ENCODE data around the gene SKI. TPM values are rescaled to one million over a fixed set of nuclear protein-coding genes. Genes with fewer than 3 reads are reported as not detected.

Gene SKI
- total and polyA plus RNA-seq, 2 of the 8 experiments (the other 6 are each of a cell fraction or from before 2014, with no cell fraction given): 8.3 to 87.6 TPM

GRCh38 chr1:2194898-2195673, 33.0 kb upstream of the SKI start (continued):
- TF ChIP-seq ATF3 (IDR thresholded peaks at IDR 0.05; ENCODE audit: insufficient read depth, low read depth, low read length): no peak
- no peak for TF ChIP-seq ASH2L (IDR thresholded peaks at IDR 0.05; ENCODE audit: low read length)

All from H1 (cell line).